Measurements from ENCODE around the gene CXorf51A.
"Not testable (repeated sequence)": the region's sequence is repeated elsewhere in the genome, so short reads cannot be mapped to it uniquely, and the experiment has no call there.

Gene CXorf51A

GRCh38 chrX:146814644-146815043 lies at the start of gene CXorf51A:
CXorf51A (minus strand) TSS chrX:146814744; CDS start chrX:146814723, 21 bp downstream.
- FAIRE-seq = not testable (repeated sequence)

GRCh38 chrX:146863566-146863965 lies 49.0 kb upstream of the CXorf51A start:
- FAIRE-seq = no peak

- no peak for FAIRE-seq
These were observed 39.7 kb upstream of the CXorf51A start for GRCh38 chrX:146854281-146854680.

- no peak for FAIRE-seq
These were observed 17.4 kb upstream of the CXorf51A start for GRCh38 chrX:146831994-146832393.

- not testable (repeated sequence) for FAIRE-seq
These were observed 5.1 kb downstream of the CXorf51A start, which contains the start of gene CXorf51B for GRCh38 chrX:146809471-146809870. CXorf51B (plus strand) TSS chrX:146809771; CDS start chrX:146809792, 21 bp downstream.

All from islet of Langerhans (tissue), 1 donor.